ENCODE results near the gene ZNF439.

- TF ChIP-seq YY1 (IDR thresholded peaks at IDR 0.05; ENCODE audit: insufficient read depth, insufficient read length), result no peak
- TF ChIP-seq ZNF274 (IDR thresholded peaks at IDR 0.05; ENCODE audit: low read depth, low read length), result no peak
Observed at GRCh38 chr19:11853358-11853757, 4.8 kb downstream of the ZNF439 start.

All from NT2/D1 (cell line).